Fibroblast of peridontal ligament (primary cell): ENCODE measurements around the gene MT1G.
A peak's percentile ranks its signal among the peaks of the same experiment; 100 is the strongest.
"Not testable (repeated sequence)": the region's sequence is repeated elsewhere in the genome, so short reads cannot be mapped to it uniquely, and the experiment has no call there.

Experiments
- DNase-seq: peaks from one replicate; pipeline ENCODE4 v3.0.0-alpha.2; 2010; ENCODE audit errors: extremely low read depth

The MT1G gene

GRCh38 chr16:56637814-56638750 is 29.8 kb downstream of the MT1G start, which contains the start of gene MT1A:
TSS of gene MT1A (plus strand) at chr16:56638666. CDS start at chr16:56638739, 73 bp downstream.
- peak; percentile 20 for DNase-seq

- no peak for DNase-seq
Measured at GRCh38 chr16:56636616-56637413, 31.1 kb downstream of the MT1G start.

- no peak for DNase-seq
Measured at GRCh38 chr16:56635441-56635967, 32.4 kb downstream of the MT1G start.

- no peak for DNase-seq
Measured at GRCh38 chr16:56634715-56635440, 33.0 kb downstream of the MT1G start.

GRCh38 chr16:56633535-56633934 is 34.3 kb downstream of the MT1G start:
- no peak for DNase-seq

- DNase-seq: no peak
Measured at GRCh38 chr16:56632848-56633365, 35.0 kb downstream of the MT1G start.

GRCh38 chr16:56632156-56632847 is 35.6 kb downstream of the MT1G start, which contains the start of gene MT1M:
TSS of gene MT1M (plus strand) at chr16:56632659. CDS start at chr16:56632732, 73 bp downstream.
- no peak for DNase-seq

- no peak for DNase-seq
Measured at GRCh38 chr16:56631832-56632155, 36.1 kb downstream of the MT1G start.

- no peak for DNase-seq
Measured at GRCh38 chr16:56631197-56631596, 36.7 kb downstream of the MT1G start.

- no peak for DNase-seq
Measured at GRCh38 chr16:56630134-56630533, 37.7 kb downstream of the MT1G start.

- no peak for DNase-seq
Measured at GRCh38 chr16:56629531-56629930, 38.3 kb downstream of the MT1G start.

GRCh38 chr16:56628486-56629350 is 39.1 kb downstream of the MT1G start:
- no peak for DNase-seq

- no peak for DNase-seq
Measured at GRCh38 chr16:56626685-56627084, 41.2 kb downstream of the MT1G start.

- DNase-seq: peak; percentile 87
Measured at GRCh38 chr16:56625943-56626654, 41.8 kb downstream of the MT1G start.

- DNase-seq: peak; percentile 70
Measured at GRCh38 chr16:56625140-56625942, 42.5 kb downstream of the MT1G start, which contains the start of gene MT1E. TSS of gene MT1E (plus strand) at chr16:56625781. CDS start at chr16:56625852, 71 bp downstream.

- no peak for DNase-seq
Measured at GRCh38 chr16:56623637-56624036, 44.2 kb downstream of the MT1G start.

GRCh38 chr16:56623184-56623583 is 44.7 kb downstream of the MT1G start:
- DNase-seq: not testable (repeated sequence)
